Measurements from ENCODE around the gene CCDC92. TPM values are rescaled to one million over a fixed set of nuclear protein-coding genes. Genes with fewer than 3 reads are reported as not detected.
A peak's percentile ranks its signal among the peaks of the same experiment; 100 is the strongest.

The CCDC92 gene
- polyA plus RNA-seq (ENCODE audit: insufficient read length in 4 of 4) = 10 to 100 TPM; 48.4 to 50.2 (median 49.3) TPM

DNA sequence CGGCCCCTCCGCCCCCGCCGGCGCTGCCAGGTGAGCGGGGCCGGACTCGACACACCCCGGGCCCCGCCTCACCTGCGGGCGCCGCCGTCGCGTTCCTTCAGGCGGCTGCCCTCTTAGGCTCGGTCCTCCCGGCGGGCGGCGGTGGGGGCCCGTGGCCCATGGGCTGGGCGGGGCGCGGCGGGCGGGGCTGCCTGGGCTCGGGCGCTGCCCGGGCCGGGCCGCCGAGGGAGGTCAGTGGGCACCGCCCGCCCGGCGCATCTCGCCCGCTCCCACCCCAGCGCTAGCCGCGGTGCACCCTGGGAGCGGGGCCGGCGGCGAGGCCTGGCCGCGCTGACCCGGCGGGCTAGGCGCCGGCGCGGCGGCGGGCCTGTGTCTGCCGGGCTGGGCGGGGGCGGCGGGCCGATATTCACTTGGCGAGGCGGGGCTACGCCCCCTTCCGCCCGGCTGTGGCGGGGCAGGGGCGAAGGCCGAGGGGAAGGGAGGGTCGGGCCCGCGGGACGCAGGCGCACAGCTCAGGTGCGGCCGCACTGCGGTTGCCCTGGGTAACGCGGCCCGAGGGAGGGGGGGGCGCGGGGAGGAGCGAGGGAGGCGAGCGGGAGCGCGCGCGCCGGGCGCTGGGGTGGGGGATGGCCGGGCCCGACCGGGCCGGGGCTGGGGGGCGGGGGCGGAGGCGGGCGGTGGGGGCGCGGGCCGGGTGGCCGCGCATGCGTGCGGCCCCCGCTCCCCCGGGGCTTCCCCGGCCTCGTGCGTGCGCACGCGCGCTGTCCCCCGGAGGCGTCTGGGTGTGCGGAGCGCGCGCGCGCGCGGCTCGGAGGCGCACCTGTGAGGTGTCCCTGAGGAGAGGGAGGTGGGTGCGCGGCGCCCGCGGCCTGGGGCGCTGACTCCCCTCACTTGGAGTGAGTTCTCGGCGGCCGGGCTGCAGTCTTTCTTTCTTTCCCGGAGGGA is at the start of gene CCDC92, which contains the start of gene ZNF664:
CCDC92 (minus strand) TSS at position 375 of the 945 bp plus-strand sequence. CDS start 28,526 bp downstream, outside the sequence.
ZNF664 (plus strand) TSS at position 759 of the 945 bp plus-strand sequence. CDS start 38,930 bp downstream, outside the sequence.
- peak; percentile 83 to 89 (median 87) for DNase-seq (ENCODE audit: low read depth in 4 of 4, low spot score in 3 of 4)

GRCh38 chr12:124022161-124022560 is 49.5 kb upstream of the CCDC92 start:
- DNase-seq (ENCODE audit: low read depth in 4 of 4, low spot score in 3 of 4) = no peak

GRCh38 chr12:124021007-124021406 is 48.4 kb upstream of the CCDC92 start:
- no peak for DNase-seq (ENCODE audit: low read depth in 4 of 4, low spot score in 3 of 4)

DNA sequence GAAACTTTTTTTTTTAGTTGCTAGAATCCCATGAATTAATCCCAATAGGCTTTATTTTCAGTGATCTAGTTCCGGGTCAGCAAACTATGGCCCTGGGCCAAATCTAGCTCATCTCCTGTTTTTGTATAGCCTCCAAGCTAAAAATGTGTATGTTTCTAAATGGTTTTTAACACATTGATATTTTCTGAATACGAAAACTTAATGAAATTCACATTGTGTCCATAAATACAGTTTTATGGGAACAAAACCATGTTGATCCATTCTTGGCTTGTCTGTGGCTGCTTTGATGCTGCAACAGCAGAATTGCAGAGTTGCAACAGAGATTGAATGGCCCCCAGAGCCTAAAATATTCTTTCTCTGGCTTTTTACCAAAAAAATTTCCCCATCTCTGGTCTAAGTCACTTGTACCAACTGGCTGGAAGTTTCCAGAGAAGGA is 47.9 kb upstream of the CCDC92 start:
- no peak for DNase-seq (ENCODE audit: low read depth in 4 of 4, low spot score in 3 of 4)

DNA sequence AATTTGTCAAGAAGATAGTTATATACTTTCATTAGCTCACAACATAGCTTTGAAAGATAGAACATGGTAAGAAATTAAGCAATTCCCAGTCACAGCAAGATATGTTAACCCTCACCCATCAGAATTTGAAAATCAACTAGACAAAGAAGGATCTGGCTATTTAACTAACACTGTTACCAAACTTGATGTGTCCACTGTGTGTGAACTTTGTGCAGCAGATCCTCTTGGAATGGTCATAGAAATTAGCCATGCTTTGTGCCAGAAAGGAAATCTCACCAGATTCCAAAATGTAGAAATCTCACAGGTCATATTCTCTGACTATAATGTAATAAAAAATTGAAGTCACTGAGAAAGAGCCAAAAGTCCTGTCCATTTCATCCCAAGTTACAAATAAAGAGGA is 46.5 kb upstream of the CCDC92 start:
- no peak for DNase-seq (ENCODE audit: low read depth in 4 of 4, low spot score in 3 of 4)

DNA sequence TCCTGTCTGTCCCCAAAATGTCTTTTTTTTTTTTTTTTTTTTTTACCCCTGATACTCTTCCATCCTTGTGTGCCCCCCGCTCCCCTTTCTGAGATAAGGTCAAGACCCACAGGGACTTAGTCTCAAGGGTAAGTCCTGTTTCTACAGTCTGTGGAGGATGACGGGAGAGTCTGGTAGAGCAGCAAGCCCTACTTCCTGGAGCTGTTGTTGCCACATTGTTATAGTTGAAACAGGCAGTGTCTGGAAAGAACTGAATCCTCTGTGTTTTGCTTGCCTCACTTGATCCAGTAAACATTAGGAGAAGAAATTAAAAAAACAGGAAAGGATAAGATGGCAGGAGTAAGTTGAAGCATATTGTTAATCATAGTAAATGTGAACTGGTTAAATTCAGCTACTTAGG is 45.9 kb upstream of the CCDC92 start:
- no peak for DNase-seq (ENCODE audit: low read depth in 4 of 4, low spot score in 3 of 4)

GRCh38 chr12:124017064-124017463 is 44.4 kb upstream of the CCDC92 start:
- no peak for DNase-seq (ENCODE audit: low read depth in 4 of 4, low spot score in 3 of 4)

- no peak for DNase-seq (ENCODE audit: low read depth in 4 of 4, low spot score in 3 of 4)
Measured at GRCh38 chr12:124015494-124016461, 43.1 kb upstream of the CCDC92 start.

- DNase-seq (ENCODE audit: low read depth in 4 of 4, low spot score in 3 of 4) = no peak
Measured at GRCh38 chr12:124013073-124013472, 40.4 kb upstream of the CCDC92 start.

DNA sequence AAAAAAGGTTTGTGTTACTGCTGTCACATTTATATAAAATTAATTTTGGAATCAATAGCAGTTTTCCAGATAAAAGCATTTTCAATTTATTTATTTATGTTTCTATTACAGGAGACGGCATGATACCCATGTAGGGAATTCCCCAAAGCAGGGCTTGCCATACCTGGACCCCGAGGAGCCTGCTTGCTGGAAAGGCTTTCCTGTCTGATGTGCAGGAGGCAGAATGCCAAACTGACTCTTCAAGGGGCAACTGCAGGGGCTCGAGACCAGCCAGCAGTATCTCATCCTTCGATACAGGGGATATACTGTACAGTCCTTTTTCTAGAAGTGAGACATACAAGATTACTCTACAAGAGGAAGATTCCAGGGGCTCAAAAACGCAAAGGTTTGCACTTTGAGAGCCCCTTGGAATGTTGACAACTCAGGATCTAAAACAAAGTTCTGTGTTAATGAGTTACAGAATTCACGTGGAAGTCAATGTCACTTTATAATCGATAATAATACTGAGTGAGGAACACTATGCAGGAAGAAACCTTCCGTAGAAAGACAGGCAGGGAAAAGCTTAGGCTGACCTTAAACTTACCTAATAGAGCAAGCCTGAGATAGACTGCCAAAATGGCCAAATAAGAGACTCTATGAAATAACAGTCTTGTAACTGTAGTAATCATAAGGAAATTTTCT is 38.9 kb upstream of the CCDC92 start:
- no peak for DNase-seq (ENCODE audit: low read depth in 4 of 4, low spot score in 3 of 4)

- no peak for DNase-seq (ENCODE audit: low read depth in 4 of 4, low spot score in 3 of 4)
Measured at GRCh38 chr12:124010687-124011086, 38.1 kb upstream of the CCDC92 start.

DNA sequence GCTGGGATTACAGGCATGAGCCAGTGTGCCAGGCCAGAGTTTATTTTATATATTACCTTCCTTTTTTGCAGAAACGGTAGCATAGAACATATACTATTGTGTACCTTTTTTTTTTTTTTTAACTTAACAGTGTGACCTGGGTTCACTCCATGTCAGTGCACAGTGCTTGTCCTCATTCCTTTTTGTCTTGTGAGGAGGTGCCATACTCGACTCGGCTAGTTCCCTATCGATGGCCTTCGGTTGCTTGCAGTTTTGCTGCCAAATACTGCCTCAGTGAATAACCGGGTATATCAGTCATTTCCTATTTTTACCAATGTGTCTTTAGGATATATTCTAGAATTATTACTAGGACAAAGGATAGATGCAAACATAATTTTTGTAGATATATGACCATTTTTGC is 37.1 kb upstream of the CCDC92 start:
- DNase-seq (ENCODE audit: low read depth in 4 of 4, low spot score in 3 of 4) = no peak

DNA sequence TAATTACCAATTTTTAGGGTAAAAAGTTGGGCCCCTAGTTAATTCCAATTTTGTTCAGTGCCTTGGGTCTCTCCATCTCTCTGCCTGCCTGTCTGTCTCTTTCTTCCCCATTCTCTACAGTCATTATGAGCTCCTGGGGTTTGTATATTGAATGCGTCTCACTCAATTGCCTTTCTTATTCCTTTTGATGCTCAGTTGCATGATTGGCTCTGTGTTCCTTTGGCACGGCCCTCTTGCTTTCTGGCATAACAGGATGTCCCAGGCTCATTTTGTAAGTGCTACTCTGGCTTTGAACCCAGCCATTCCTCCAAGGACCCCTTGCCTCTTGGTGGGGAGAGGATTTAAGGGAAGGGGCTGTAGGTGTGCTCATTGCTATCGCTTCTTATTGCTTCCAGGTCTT is 36.0 kb upstream of the CCDC92 start:
- DNase-seq (ENCODE audit: low read depth in 4 of 4, low spot score in 3 of 4) = no peak

- no peak for DNase-seq (ENCODE audit: low read depth in 4 of 4, low spot score in 3 of 4)
Measured at GRCh38 chr12:124007826-124008570, 35.4 kb upstream of the CCDC92 start.

DNA sequence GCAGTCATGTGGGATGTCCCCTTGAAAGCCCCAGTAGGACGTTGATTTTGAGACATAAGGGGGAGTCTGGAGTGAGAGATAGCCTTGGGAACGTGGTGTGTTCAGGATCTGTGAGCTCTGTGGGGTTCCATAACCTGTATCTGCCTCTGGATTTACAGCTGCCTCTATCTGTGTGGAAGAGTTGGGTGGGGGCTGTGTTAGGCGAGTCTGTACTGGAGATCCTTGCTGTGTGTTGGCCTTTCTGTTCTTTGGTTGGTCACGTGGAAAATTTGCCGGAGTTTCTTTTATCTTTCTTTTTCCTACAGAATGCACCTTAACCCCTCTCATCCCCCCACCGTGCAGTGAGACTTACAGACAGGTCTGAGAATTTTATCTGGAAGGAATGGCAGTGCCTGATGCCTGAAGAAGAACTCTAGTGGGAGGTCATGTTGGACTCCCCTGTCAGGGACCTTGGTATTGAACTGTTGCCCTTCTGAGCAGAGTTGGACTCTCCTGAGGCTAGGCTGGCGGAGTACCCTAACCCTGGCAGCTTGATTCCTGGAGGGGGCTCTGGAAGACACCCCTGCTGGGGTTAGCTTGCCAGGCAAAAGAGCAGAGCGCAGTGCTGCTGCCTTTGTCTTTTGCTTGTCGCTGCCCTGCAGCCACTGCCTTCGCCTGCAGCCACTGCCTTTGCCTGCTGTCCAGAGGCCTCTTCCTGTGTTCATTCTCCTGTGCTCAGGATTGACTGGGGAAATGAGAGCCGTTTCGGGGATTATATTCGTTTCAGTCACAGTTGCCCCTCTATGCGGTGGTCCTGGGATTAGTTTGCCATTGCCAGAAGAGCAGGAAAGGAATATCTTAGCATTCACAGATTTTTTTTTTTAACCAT is 34.4 kb upstream of the CCDC92 start:
- no peak for DNase-seq (ENCODE audit: low read depth in 4 of 4, low spot score in 3 of 4)

- DNase-seq (ENCODE audit: low read depth in 4 of 4, low spot score in 3 of 4) = no peak
Measured at GRCh38 chr12:124006085-124006845, 33.6 kb upstream of the CCDC92 start.

GRCh38 chr12:124004233-124004875 is 31.7 kb upstream of the CCDC92 start:
- DNase-seq (ENCODE audit: low read depth in 4 of 4, low spot score in 3 of 4) = no peak
